Small intestine (tissue), 7 donors: ENCODE results near the gene MASP1. TPM values are rescaled to one million over a fixed set of nuclear protein-coding genes. Genes with fewer than 3 reads are reported as not detected.

Experiments used
- DNase-seq, 2 donors: peaks; one replicate each; pipeline versions ENCODE4 v3.0.0 to v3.0.0-alpha.2; 2013
- FAIRE-seq: peaks from 2 replicates; lab custom pipeline; 2012; peaks lifted over from hg19 to GRCh38; lab: Jason Lieb, UNC
- H3K27ac ChIP-seq, 3 donors: one replicate each; pipeline ENCODE4 v1.5.1; 2013; ENCODE audit warnings: low read length in 2 of 3, mild to moderate bottlenecking in 2 of 3, control low read depth in 1 of 3, inconsistent platforms in 1 of 3, low read depth in 1 of 3, moderate library complexity in 1 of 3
- H3K27me3 ChIP-seq, 3 donors: one replicate each; pipeline ENCODE4 v1.6.1; 2013; ENCODE audit warnings: low read length in 3 of 3, inconsistent platforms in 1 of 3; ENCODE audit not compliant: control insufficient read depth in 3 of 3, insufficient read depth in 3 of 3
- H3K36me3 ChIP-seq, 3 donors: one replicate each; pipeline ENCODE4 v1.6.1; 2013; ENCODE audit warnings: low read length in 3 of 3, inconsistent platforms in 1 of 3, low read depth in 1 of 3, mild to moderate bottlenecking in 1 of 3, moderate library complexity in 1 of 3; ENCODE audit not compliant: control insufficient read depth in 3 of 3, insufficient read depth in 2 of 3
- H3K4me1 ChIP-seq, 3 donors: one replicate each; pipeline ENCODE4 v1.6.1; 2013; ENCODE audit warnings: low read length in 2 of 3, inconsistent platforms in 1 of 3, low read depth in 1 of 3, mild to moderate bottlenecking in 1 of 3, moderate library complexity in 1 of 3; ENCODE audit not compliant: control insufficient read depth in 3 of 3, insufficient read depth in 2 of 3
- H3K4me3 ChIP-seq, 3 donors: one replicate each; pipeline ENCODE4 v1.5.1; 2013; ENCODE audit warnings: low read length in 3 of 3, control low read depth in 1 of 3, inconsistent platforms in 1 of 3, low read depth in 1 of 3, mild to moderate bottlenecking in 1 of 3, moderate library complexity in 1 of 3
- H3K9me3 ChIP-seq, 2 donors: one replicate each; pipeline ENCODE4 v1.6.1; 2013; ENCODE audit warnings: low read depth in 1 of 2, low read length in 1 of 2; ENCODE audit not compliant: control insufficient read depth in 2 of 2, insufficient read depth in 1 of 2
- WGBS, 3 donors: extraction: QIAGEN DNeasy Blood & Tissue Kit; methylation state at CpG; one replicate each; pipeline ENCODE4 v1.1.7; 2013; 5-methylcytosine and 5-hydroxymethylcytosine counted together
- polyA plus RNA-seq, 4 donors: library from polyadenylated mRNA; stranded (reverse) in 3 of 4; unstranded in 1 of 4; fragments of 200-250 nt in 3 of 4; fragments of 120-200 nt in 1 of 4; gene quantifications; one replicate each; pipeline versions ENCODE4 v1.2.1 to v1.2.3, GENCODE V29; 2013
- donor health status: healthy with polysubstance abuse.
- donor health status: control.
- donor health status: control.
- donor health status: Bipolar disorder and iron deficiency.
- donor health status: healthy.

MASP1 gene
- polyA plus RNA-seq, 4 donors: 0.70 to 67.2 (median 1.6) TPM; not detected in 1

GRCh38 chr3:187305881-187306280, 14.3 kb upstream of the MASP1 start:
- FAIRE-seq (no peak), DNase-seq (no peak)
- H3K4me1 ChIP-seq: no peaks in the 10 kb centered on the region
- no peaks in the 10 kb centered on the region for H3K27me3 ChIP-seq
- H3K27ac ChIP-seq: no peak overlapping the region
- no peaks in the 10 kb centered on the region for H3K9me3 ChIP-seq
- WGBS, 3 donors: 64 to 69% (median 66%) methylated on average over 7 of the region's 7 CpGs
- no peaks in the 10 kb centered on the region for H3K36me3 ChIP-seq
- no peak overlapping the region for H3K4me3 ChIP-seq

GRCh38 chr3:187299611-187300010, 8.1 kb upstream of the MASP1 start:
- FAIRE-seq (no peak), DNase-seq (peak in 1 of 2 donors; percentile 64)
- H3K36me3 ChIP-seq: no peaks in the 10 kb centered on the region
- 51 to 74% (median 60%) methylated on average over 4 of the region's 4 CpGs for WGBS, 3 donors
- peak overlapping the region in 1 of 3 donors; percentile 19 for H3K27ac ChIP-seq
- peaks cover 0 to 12% (median 0%) of the 10 kb centered on the region in 3 donors for H3K4me1 ChIP-seq
- no peak overlapping the region for H3K4me3 ChIP-seq
- no peaks in the 10 kb centered on the region for H3K27me3 ChIP-seq
- H3K9me3 ChIP-seq: no peaks in the 10 kb centered on the region

- Histone ChIP-seq H3K9me3 (no peaks in the 10 kb centered on the region), H3K4me1 (peaks cover 0 to 28% (median 0%) of the 10 kb centered on the region in 3 donors), H3K27ac (no peak overlapping the region), H3K4me3 (no peak overlapping the region), H3K36me3 (no peaks in the 10 kb centered on the region), H3K27me3 (no peaks in the 10 kb centered on the region)
- DNase-seq: no peak
- no peak for FAIRE-seq
- WGBS, 3 donors: 66 to 76% (median 69%) methylated on average over 2 of the region's 2 CpGs
These were observed 5.4 kb upstream of the MASP1 start for GRCh38 chr3:187296911-187297310.

GRCh38 chr3:187296058-187296457, 4.5 kb upstream of the MASP1 start:
- Histone ChIP-seq H3K4me1 (peaks cover 0 to 28% (median 0%) of the 10 kb centered on the region in 3 donors), H3K27ac (peak overlapping the region in 1 of 3 donors; percentile 57), H3K36me3 (no peaks in the 10 kb centered on the region), H3K4me3 (no peak overlapping the region), H3K27me3 (no peaks in the 10 kb centered on the region), H3K9me3 (no peaks in the 10 kb centered on the region)
- 72 to 79% (median 74%) methylated on average over 3 of the region's 3 CpGs for WGBS, 3 donors
- FAIRE-seq (no peak), DNase-seq (no peak)

GRCh38 chr3:187295316-187296034, 3.9 kb upstream of the MASP1 start:
- WGBS, 3 donors: 47 to 65% (median 57%) methylated on average over 6 of the region's 6 CpGs
- FAIRE-seq (no peak), DNase-seq (peak in 1 of 2 donors; percentile 78)

GRCh38 chr3:187293516-187294430, 2.2 kb upstream of the MASP1 start:
- Histone ChIP-seq H3K36me3 (no peaks in the 10 kb centered on the region), H3K27me3 (peaks cover 0 to 2% (median 0%) of the 10 kb centered on the region in 3 donors), H3K4me3 (no peak overlapping the region), H3K9me3 (no peaks in the 10 kb centered on the region), H3K4me1 (peaks cover 0 to 26% (median 0%) of the 10 kb centered on the region in 3 donors), H3K27ac (peak overlapping the region in 1 of 3 donors; percentile 78)
- WGBS, 3 donors: 79 to 85% (median 83%) methylated on average over 9 of the region's 9 CpGs
- FAIRE-seq (no peak), DNase-seq (no peak)

More at GRCh38 chr3:187295316-187296034, 3.9 kb upstream of the MASP1 start:
- Histone ChIP-seq H3K27ac (peak overlapping the region in 1 of 3 donors; percentile 57), H3K36me3 (no peaks in the 10 kb centered on the region), H3K4me1 (peaks cover 0 to 28% (median 0%) of the 10 kb centered on the region in 3 donors), H3K9me3 (no peaks in the 10 kb centered on the region), H3K4me3 (no peak overlapping the region), H3K27me3 (no peaks in the 10 kb centered on the region)

- Histone ChIP-seq H3K27me3 (peaks cover 0 to 4% (median 0%) of the 10 kb centered on the region in 3 donors), H3K27ac (peak overlapping the region in 1 of 3 donors; percentile 78), H3K9me3 (no peaks in the 10 kb centered on the region), H3K36me3 (no peaks in the 10 kb centered on the region), H3K4me1 (peaks cover 0 to 26% (median 0%) of the 10 kb centered on the region in 3 donors), H3K4me3 (no peak overlapping the region)
- WGBS, 3 donors: 60 to 65% (median 63%) methylated on average over 5 of the region's 5 CpGs
- FAIRE-seq (no peak), DNase-seq (peak in 1 of 2 donors; percentile 27)
These were observed 1.3 kb upstream of the MASP1 start for GRCh38 chr3:187292631-187293515.
